CD4-positive, CD25-positive, alpha-beta regulatory T cell (primary cell): ENCODE measurements around the gene THUMPD1. TPM values are rescaled to one million over a fixed set of nuclear protein-coding genes. Genes with fewer than 3 reads are reported as not detected.
A peak's percentile ranks its signal among the peaks of the same experiment; 100 is the strongest.

ENCODE experiments used
- ATAC-seq, 2 donors: fragments of 150-1000 bp; cut with Tn5 transposase; one replicate each; pipeline ENCODE4 v1.10.0; 2021; ENCODE audit warnings: low read depth in 2 of 2, moderate number of reproducible peaks in 2 of 2, moderate library complexity in 1 of 2
- DNase-seq, 3 donors: peaks; one replicate each; pipeline versions ENCODE4 v3.0.0 to v3.0.0-alpha.2; 2012 to 2022; ENCODE audit warnings: mixed read lengths in 1 of 3
- H3K27ac ChIP-seq: one replicate; pipeline ENCODE4 v1.7.0; 2013; ENCODE audit warnings: mild to moderate bottlenecking, low read length; ENCODE audit not compliant: insufficient read depth, poor library complexity, severe bottlenecking
- H3K27me3 ChIP-seq: one replicate; pipeline ENCODE4 v1.7.0; 2013; ENCODE audit warnings: low read length; ENCODE audit not compliant: control insufficient read depth, insufficient read depth
- H3K36me3 ChIP-seq: one replicate; pipeline ENCODE4 v1.7.0; 2013; ENCODE audit warnings: mild to moderate bottlenecking, low read length, moderate library complexity; ENCODE audit not compliant: control insufficient read depth, insufficient read depth
- H3K4me1 ChIP-seq: 2 replicates; pipeline ENCODE4 v1.7.0; 2013; ENCODE audit warnings: mild to moderate bottlenecking, low read length; ENCODE audit not compliant: insufficient read depth, control insufficient read depth, poor library complexity, severe bottlenecking
- H3K4me3 ChIP-seq: one replicate; pipeline ENCODE4 v1.7.0; 2013; ENCODE audit warnings: low read depth, mild to moderate bottlenecking, low read length, moderate library complexity
- H3K9me3 ChIP-seq, 2 experiments: 1 replicate in 1 of 2; 2 replicates in 1 of 2; pipeline ENCODE4 v1.7.0; 2013; ENCODE audit warnings: low read length in 2 of 2, mild to moderate bottlenecking in 1 of 2, moderate library complexity in 1 of 2; ENCODE audit not compliant: control insufficient read depth in 2 of 2
- H3K27ac Mint-ChIP-seq, 3 donors: one replicate each; pipeline ENCODE4 v1.8.0; 2020 to 2022; ENCODE audit warnings: mild to moderate bottlenecking in 3 of 3, mixed read lengths in 3 of 3, moderate library complexity in 2 of 3
- H3K27me3 Mint-ChIP-seq: one replicate; pipeline ENCODE4 v1.8.0; 2022; ENCODE audit warnings: mild to moderate bottlenecking, mixed read lengths
- H3K36me3 Mint-ChIP-seq: one replicate; pipeline ENCODE4 v1.8.0; 2020; ENCODE audit warnings: mixed read lengths
- H3K4me1 Mint-ChIP-seq, 4 donors: one replicate each; pipeline ENCODE4 v1.8.0; 2020 to 2022; ENCODE audit warnings: mixed read lengths in 4 of 4, mild to moderate bottlenecking in 1 of 4
- H3K4me3 Mint-ChIP-seq, 4 donors: one replicate each; pipeline ENCODE4 v1.8.0; 2020 to 2022; ENCODE audit warnings: mild to moderate bottlenecking in 4 of 4, mixed read lengths in 4 of 4, moderate library complexity in 3 of 4
- H3K9me3 Mint-ChIP-seq, 7 donors: one replicate each; pipeline ENCODE4 v1.8.0; 2020 to 2022; ENCODE audit warnings: mixed read lengths in 7 of 7, mild to moderate bottlenecking in 3 of 7, moderate library complexity in 2 of 7
- polyA plus RNA-seq, 4 donors: library from polyadenylated mRNA; unstranded; fragments of 300-500 nt; fragmentation: Illumina TruSeq; gene quantifications; one replicate each; pipeline ENCODE4 v1.2.3, GENCODE V29; 2021
- total RNA-seq: library from RNA; stranded (reverse); gene quantifications from one replicate; pipeline ENCODE4 v1.2.3, GENCODE V29; 2022

The THUMPD1 gene
- total and polyA plus RNA-seq, 5 donors from 2014 or later, result 56.1 to 97.6 (median 71.7) TPM

DNA sequence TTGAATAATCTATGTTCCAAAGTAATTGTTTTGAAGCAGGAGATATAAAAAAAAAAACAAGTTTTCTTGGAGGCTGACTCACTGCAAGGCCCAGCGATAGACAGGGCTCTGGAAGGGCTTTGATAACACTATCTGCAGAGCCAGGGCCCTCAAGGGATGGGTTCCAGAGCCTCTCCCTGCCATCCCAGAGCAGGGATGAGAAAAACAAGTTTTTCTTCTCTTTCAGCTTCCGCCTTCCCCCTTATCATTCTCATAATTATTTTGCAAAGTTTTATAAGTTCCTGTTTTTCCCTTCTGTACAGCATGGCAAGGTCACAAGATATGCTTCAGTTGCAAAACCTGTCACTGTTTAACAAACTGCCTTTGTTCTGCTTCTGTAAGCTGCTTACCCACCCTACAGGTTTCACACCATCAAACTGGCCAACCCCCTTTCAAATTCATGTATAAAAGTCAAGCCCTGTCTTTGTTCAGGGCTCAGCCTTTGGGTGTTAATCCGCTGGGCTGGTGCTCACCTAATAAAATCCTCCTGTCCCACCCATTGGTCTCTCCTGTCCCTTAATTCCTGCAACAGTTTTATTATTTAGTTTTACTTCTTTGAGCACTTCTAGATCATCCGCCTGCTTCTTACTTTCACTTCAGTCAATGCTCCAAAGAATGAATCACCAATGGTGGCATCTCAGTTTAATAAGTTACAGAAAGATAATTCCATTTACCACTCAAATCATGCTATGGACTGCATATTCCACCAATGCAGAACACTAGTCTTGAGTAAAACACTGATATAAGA is 5.6 kb upstream of the THUMPD1 start:
- Mint-ChIP-seq H3K4me1 (peaks cover 0 to under 1% (median 0%) of the 10 kb centered on the region in 4 donors), H3K9me3 (peaks cover 0 to 12% (median 6%) of the 10 kb centered on the region in 7 donors), H3K27ac (no peak overlapping the region), H3K36me3 (no peaks in the 10 kb centered on the region), H3K27me3 (peaks cover 12% of the 10 kb centered on the region), H3K4me3 (no peak overlapping the region)
- no peak for ATAC-seq
- no peaks in the 10 kb centered on the region for H3K36me3 ChIP-seq
- no peak overlapping the region for H3K27ac ChIP-seq
- peaks cover 2% of the 10 kb centered on the region for H3K27me3 ChIP-seq
- peaks cover 14 to 15% of the 10 kb centered on the region in 2 experiments for H3K9me3 ChIP-seq
- no peaks in the 10 kb centered on the region for H3K4me1 ChIP-seq
- DNase-seq, result no peak
- H3K4me3 ChIP-seq, result no peak overlapping the region

DNA sequence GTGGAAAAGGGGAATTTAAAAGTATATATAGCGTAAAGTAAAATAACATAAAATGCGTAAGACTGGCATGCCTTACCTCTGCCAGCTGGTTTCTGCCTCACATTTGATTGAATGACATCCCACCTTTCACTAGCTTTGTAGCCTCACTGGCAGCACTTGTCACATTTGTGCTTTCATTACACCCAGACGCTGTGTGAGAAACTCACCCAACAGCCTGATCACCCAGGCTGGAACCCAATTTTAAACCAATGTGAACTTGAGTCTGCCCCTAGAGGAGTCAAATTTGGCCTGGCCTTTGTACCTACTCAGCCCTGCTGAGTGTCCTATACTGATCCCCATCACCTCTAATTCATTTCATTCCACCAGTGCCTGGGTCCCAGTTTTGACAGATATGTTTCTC is 4.8 kb upstream of the THUMPD1 start:
- H3K9me3 ChIP-seq, result peaks cover 14 to 15% of the 10 kb centered on the region in 2 experiments
- no peak overlapping the region for H3K4me3 Mint-ChIP-seq

DNA sequence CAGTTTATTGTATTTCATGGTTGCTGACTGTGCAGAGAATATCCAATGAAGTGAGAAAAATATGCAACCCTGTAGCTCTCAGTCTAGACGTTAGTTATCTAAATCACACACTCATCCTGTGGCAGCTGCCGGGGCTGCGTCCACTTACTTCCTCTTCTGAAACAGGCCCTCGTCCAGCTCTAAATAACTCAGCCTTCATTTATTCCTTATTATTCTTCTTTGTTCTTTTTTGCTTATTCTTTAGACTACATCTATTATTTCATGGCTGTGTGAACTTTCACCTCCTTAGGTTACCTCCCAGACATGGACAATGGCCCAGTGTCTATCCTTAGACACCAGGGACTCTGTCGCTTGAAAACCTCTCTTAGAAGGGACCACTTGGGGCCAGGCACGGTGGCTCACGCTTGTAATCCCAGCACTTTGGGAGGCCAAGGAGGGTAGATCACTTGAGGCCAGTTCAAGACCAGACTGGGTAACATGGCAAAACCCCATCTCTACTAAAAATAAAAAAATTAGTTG is 3.4 kb upstream of the THUMPD1 start:
- Mint-ChIP-seq H3K36me3 (no peaks in the 10 kb centered on the region), H3K27ac (no peak overlapping the region), H3K4me3 (no peak overlapping the region)

More for the DNA sequence above, 4.8 kb upstream of the THUMPD1 start:
- Histone ChIP-seq H3K27me3 (peaks cover 2% of the 10 kb centered on the region), H3K36me3 (no peaks in the 10 kb centered on the region), H3K4me3 (no peak overlapping the region), H3K27ac (no peak overlapping the region), H3K4me1 (peaks cover 3% of the 10 kb centered on the region)
- DNase-seq (no peak), ATAC-seq (no peak)
- H3K36me3 Mint-ChIP-seq, result no peaks in the 10 kb centered on the region
- no peak overlapping the region for H3K27ac Mint-ChIP-seq
- peaks cover 11% of the 10 kb centered on the region for H3K27me3 Mint-ChIP-seq
- H3K9me3 Mint-ChIP-seq, result peaks cover 0 to 12% (median 6%) of the 10 kb centered on the region in 7 donors
- peaks cover 0 to 8% (median 4%) of the 10 kb centered on the region in 4 donors for H3K4me1 Mint-ChIP-seq

DNA sequence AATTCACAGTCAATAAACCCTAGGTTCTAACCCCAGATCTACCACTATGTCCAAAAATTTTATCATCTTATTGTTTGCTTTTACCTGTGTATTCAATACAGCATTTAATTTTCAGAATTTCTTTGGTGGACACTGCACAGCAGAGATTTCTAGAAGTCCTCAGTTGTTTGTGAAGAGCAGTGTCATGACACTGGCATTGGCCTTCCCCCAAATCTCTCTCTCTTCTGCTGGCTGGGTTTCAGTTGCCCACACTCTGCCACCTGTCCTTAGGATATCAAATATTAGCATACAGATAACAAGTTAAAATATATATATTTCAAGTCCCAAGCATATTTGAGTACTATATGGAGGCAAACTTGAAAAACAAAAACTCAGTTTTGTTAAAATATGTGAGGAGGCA is 2.0 kb upstream of the THUMPD1 start:
- Mint-ChIP-seq H3K4me1 (peaks cover 0 to 26% (median 20%) of the 10 kb centered on the region in 4 donors), H3K36me3 (peaks cover 4% of the 10 kb centered on the region), H3K27ac (peak overlapping the region in 1 of 3 donors; percentile 26), H3K9me3 (peaks cover 0 to 12% (median 6%) of the 10 kb centered on the region in 7 donors), H3K27me3 (no peaks in the 10 kb centered on the region), H3K4me3 (peak overlapping the region in 2 of 4 donors; percentile 64 to 85)
- ATAC-seq (no peak), DNase-seq (no peak)
- Histone ChIP-seq H3K27ac (no peak overlapping the region), H3K4me3 (no peak overlapping the region), H3K4me1 (peaks cover 16% of the 10 kb centered on the region), H3K9me3 (peaks cover 14 to 15% of the 10 kb centered on the region in 2 experiments), H3K27me3 (peaks cover 2% of the 10 kb centered on the region), H3K36me3 (peaks cover 4% of the 10 kb centered on the region)

More for the DNA sequence above, 3.4 kb upstream of the THUMPD1 start:
- no peak overlapping the region for H3K27ac ChIP-seq
- peaks cover 14 to 15% of the 10 kb centered on the region in 2 experiments for H3K9me3 ChIP-seq
- Mint-ChIP-seq H3K9me3 (peaks cover 0 to 12% (median 6%) of the 10 kb centered on the region in 7 donors), H3K4me1 (peaks cover 0 to 18% (median 10%) of the 10 kb centered on the region in 4 donors), H3K27me3 (peaks cover 6% of the 10 kb centered on the region)
- peaks cover 14% of the 10 kb centered on the region for H3K4me1 ChIP-seq
- no peak overlapping the region for H3K4me3 ChIP-seq
- no peak for DNase-seq
- no peak for ATAC-seq
- H3K36me3 ChIP-seq, result no peaks in the 10 kb centered on the region
- peaks cover 2% of the 10 kb centered on the region for H3K27me3 ChIP-seq

DNA sequence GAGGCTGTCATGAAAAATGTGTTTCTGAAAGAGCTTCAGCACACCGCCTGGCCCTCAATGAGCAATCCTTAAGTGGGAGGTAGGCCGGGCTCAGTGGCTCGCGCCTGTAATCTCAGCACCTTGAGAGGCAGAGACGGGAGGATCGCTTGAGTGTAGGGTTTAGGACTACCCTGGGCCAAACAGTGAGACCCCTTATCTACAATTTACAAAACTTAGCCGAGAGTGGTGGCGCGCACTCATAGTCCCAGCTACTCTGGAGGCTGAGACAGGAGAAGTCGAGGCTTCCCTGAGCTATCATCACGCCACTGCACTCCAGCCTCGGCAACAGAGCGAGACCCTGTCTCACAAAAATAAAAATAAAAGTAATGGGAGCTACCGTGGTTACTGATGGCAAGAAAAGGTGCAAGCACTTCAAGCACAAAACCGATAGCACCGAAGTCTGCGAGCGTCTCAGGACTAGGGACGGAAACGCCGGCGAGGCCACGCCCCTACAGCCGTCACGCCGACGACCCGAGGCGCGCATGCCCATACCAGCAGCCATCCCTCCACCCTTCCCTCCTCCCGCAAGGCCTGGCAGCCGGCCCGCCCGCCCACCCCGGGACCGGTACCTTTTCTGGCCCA is 607 bp downstream of the THUMPD1 start:
- Mint-ChIP-seq H3K36me3 (peaks cover 16% of the 10 kb centered on the region), H3K27me3 (no peaks in the 10 kb centered on the region), H3K4me1 (peaks cover 0 to 37% (median 27%) of the 10 kb centered on the region in 4 donors), H3K4me3 (peak overlapping the region; percentile 98 to 99 (median 98)), H3K27ac (peak overlapping the region; percentile 93 to 99 (median 98)), H3K9me3 (no peaks in the 10 kb centered on the region)
- H3K27me3 ChIP-seq, result no peaks in the 10 kb centered on the region
- peak overlapping the region; percentile 92 for H3K4me3 ChIP-seq
- ATAC-seq (peak; percentile 82), DNase-seq (peak; percentile 88 to 93 (median 92))
- peaks cover 16% of the 10 kb centered on the region for H3K4me1 ChIP-seq
- H3K36me3 ChIP-seq, result peaks cover 29% of the 10 kb centered on the region
- no peaks in the 10 kb centered on the region for H3K9me3 ChIP-seq
- peak overlapping the region; percentile 98 for H3K27ac ChIP-seq

DNA sequence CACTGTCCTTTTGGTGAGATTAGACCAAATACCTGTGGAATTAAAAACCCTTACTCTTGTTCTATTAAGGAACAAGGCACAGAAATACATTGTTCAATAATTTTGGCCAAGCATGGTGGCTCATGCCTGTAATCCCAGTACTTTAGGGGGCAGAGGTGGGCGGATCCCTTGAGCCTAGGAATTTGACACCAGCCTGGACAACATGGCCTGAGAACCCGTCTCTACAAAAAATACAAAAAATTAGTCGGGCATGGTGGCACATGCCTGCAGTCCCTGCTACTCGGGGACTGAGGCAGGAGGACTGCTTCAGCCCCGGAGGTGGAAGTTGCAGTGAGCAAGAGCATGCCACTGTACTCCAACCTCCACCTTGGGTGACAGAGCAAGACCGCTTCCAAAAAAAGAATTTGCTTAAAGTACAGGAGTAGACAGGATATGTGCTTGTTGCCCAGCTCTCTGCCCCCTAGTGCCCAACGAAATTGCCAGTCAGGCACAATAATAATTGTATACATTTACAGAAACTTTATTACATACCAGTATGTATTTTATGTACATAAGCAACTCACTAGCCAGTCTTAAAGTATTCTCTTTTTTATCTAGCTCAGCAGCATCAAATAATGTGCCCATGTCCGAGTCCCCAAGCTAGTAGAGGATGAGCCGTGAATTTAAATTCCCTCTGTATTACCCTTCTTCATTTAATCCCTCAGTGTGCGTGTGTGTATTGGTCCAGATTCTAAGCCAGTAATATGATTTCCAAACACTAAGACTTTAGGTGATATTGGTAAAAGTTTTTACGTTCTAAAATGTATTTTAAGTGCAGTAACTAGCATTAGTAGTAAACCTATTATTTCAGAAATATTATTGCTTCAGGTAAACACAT is 1.4 kb downstream of the THUMPD1 start:
- H3K4me1 Mint-ChIP-seq, result peaks cover 0 to 37% (median 27%) of the 10 kb centered on the region in 4 donors

DNA sequence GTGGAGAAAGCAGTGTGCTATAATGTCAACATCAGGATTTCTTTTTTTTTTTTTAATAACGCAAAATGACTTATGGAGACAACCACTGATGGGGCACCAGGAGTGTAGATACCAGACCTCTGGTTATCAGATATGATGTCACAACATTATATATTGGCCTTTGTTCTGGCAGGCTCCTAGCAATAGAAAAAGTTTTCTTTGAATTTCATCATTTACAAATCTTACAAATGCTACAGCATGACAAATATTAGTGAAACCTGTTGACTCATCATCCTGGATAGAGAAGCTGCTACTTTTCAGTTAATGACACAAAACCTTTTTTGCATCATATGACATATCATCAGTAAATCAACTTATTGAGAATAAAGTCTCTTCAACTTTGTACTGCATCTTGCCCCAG is 6.1 kb downstream of the THUMPD1 start:
- DNase-seq (no peak), ATAC-seq (no peak)
- Histone ChIP-seq H3K27ac (no peak overlapping the region), H3K27me3 (no peaks in the 10 kb centered on the region), H3K9me3 (no peaks in the 10 kb centered on the region), H3K36me3 (peaks cover 53% of the 10 kb centered on the region), H3K4me3 (no peak overlapping the region), H3K4me1 (peaks cover 7% of the 10 kb centered on the region)
- H3K4me3 Mint-ChIP-seq, result no peak overlapping the region
- peaks cover 18 to 30% (median 27%) of the 10 kb centered on the region in 4 donors for H3K4me1 Mint-ChIP-seq
- no peaks in the 10 kb centered on the region for H3K27me3 Mint-ChIP-seq
- H3K36me3 Mint-ChIP-seq, result peaks cover 37% of the 10 kb centered on the region
- H3K27ac Mint-ChIP-seq, result no peak overlapping the region
- H3K9me3 Mint-ChIP-seq, result no peaks in the 10 kb centered on the region

More for the DNA sequence above, 1.4 kb downstream of the THUMPD1 start:
- Mint-ChIP-seq H3K4me3 (peak overlapping the region; percentile 98 to 99 (median 98)), H3K27ac (peak overlapping the region; percentile 18 to 99 (median 98)), H3K36me3 (peaks cover 23% of the 10 kb centered on the region), H3K9me3 (no peaks in the 10 kb centered on the region), H3K27me3 (no peaks in the 10 kb centered on the region)
- H3K36me3 ChIP-seq, result peaks cover 37% of the 10 kb centered on the region
- ATAC-seq, result no peak
- H3K9me3 ChIP-seq, result no peaks in the 10 kb centered on the region
- H3K27ac ChIP-seq, result peak overlapping the region; percentile 98
- DNase-seq, result peak in 2 of 3 donors; percentile 22 to 62
- no peaks in the 10 kb centered on the region for H3K27me3 ChIP-seq
- peak overlapping the region; percentile 92 for H3K4me3 ChIP-seq
- H3K4me1 ChIP-seq, result peaks cover 16% of the 10 kb centered on the region
